Neuronal stem cell (in vitro differentiated cells): ENCODE results near the gene EXOC5.

Experiments
- DNase-seq: peaks from one replicate; pipeline ENCODE4 v3.0.0-alpha.2; 2013; ENCODE audit warnings: low spot score
- H2AFZ ChIP-seq: one replicate; pipeline ENCODE4 v1.6.1; 2013; ENCODE audit warnings: mild to moderate bottlenecking, low read length, inconsistent platforms
- H2AK5ac ChIP-seq: 2 replicates; pipeline ENCODE4 v1.6.1; 2013; ENCODE audit warnings: low read depth, mild to moderate bottlenecking, inconsistent platforms, low read length, moderate library complexity, mixed read lengths
- H2BK120ac ChIP-seq: 2 replicates; pipeline ENCODE4 v1.6.1; 2013; ENCODE audit warnings: low read depth, mild to moderate bottlenecking, inconsistent platforms, low read length, moderate library complexity, mixed read lengths
- H2BK12ac ChIP-seq: one replicate; pipeline ENCODE4 v1.6.1; 2013; ENCODE audit warnings: low read length, inconsistent platforms
- H2BK15ac ChIP-seq: 2 replicates; pipeline ENCODE4 v1.6.1; 2013; ENCODE audit warnings: mild to moderate bottlenecking, low read length, inconsistent platforms, mixed read lengths
- H2BK5ac ChIP-seq: one replicate; pipeline ENCODE4 v1.6.1; 2013; ENCODE audit warnings: inconsistent platforms, mild to moderate bottlenecking, low read length, moderate library complexity
- H3K14ac ChIP-seq: one replicate; pipeline ENCODE4 v1.6.1; 2013; ENCODE audit warnings: low read length, inconsistent platforms
- H3K18ac ChIP-seq: 2 replicates; pipeline ENCODE4 v1.6.1; 2013; ENCODE audit warnings: low read length, inconsistent platforms
- H3K23ac ChIP-seq: 2 replicates; pipeline ENCODE4 v1.6.1; 2013; ENCODE audit warnings: low read depth, mild to moderate bottlenecking, mixed read lengths, low read length, inconsistent platforms; ENCODE audit not compliant: poor library complexity
- H3K27ac ChIP-seq: replicated peaks from 3 replicates; pipeline ENCODE4 v1.5.1; 2013; ENCODE audit warnings: low read length, inconsistent platforms
- H3K27me3 ChIP-seq, 3 experiments: 2 replicates each; pipeline ENCODE4 v1.6.1; 2013; ENCODE audit warnings: low read length in 3 of 3, mild to moderate bottlenecking in 2 of 3, inconsistent platforms in 1 of 3, low read depth in 1 of 3, mixed read lengths in 1 of 3, moderate library complexity in 1 of 3; ENCODE audit not compliant: control insufficient read depth in 3 of 3, insufficient read depth in 3 of 3
- H3K36me3 ChIP-seq, 2 donors: replicated peaks in 1 of 2; 2 replicates each; pipeline ENCODE4 v1.6.1; 2013; ENCODE audit warnings: low read length in 2 of 2; ENCODE audit not compliant: control insufficient read depth in 2 of 2, insufficient read depth in 2 of 2
- H3K4ac ChIP-seq: 2 replicates; pipeline ENCODE4 v1.6.1; 2013; ENCODE audit warnings: inconsistent platforms, mild to moderate bottlenecking, low read length, moderate library complexity
- H3K4me1 ChIP-seq, 2 donors: 1 replicate in 1 of 2; 2 replicates in 1 of 2; pipeline ENCODE4 v1.6.1; 2013; ENCODE audit warnings: low read length in 2 of 2, low read depth in 1 of 2; ENCODE audit not compliant: control insufficient read depth in 2 of 2, insufficient read depth in 1 of 2
- H3K4me2 ChIP-seq: one replicate; pipeline ENCODE4 v1.6.1; 2013; ENCODE audit warnings: mild to moderate bottlenecking, low read length, inconsistent platforms; ENCODE audit not compliant: insufficient read depth, poor library complexity, severe bottlenecking
- H3K4me3 ChIP-seq, 2 donors: 2 replicates each; pipeline ENCODE4 v1.5.1; 2013; ENCODE audit warnings: low read length in 2 of 2, mild to moderate bottlenecking in 2 of 2, inconsistent platforms in 1 of 2, moderate library complexity in 1 of 2
- H3K79me1 ChIP-seq: one replicate; pipeline ENCODE4 v1.6.1; 2013; ENCODE audit warnings: low read depth, mild to moderate bottlenecking, inconsistent platforms, low read length, moderate library complexity
- H3K9ac ChIP-seq: one replicate; pipeline ENCODE4 v1.6.1; 2013; ENCODE audit warnings: mild to moderate bottlenecking, low read depth, low read length, inconsistent platforms; ENCODE audit not compliant: poor library complexity
- H3K9me3 ChIP-seq, 2 donors: replicated peaks in 1 of 2; 2 replicates each; pipeline versions ENCODE3 to v1.6.1; 2013; ENCODE audit warnings: low read length in 2 of 2, mild to moderate bottlenecking in 2 of 2, inconsistent platforms in 1 of 2, low read depth in 1 of 2, mixed read lengths in 1 of 2, moderate library complexity in 1 of 2; ENCODE audit not compliant: control insufficient read depth in 2 of 2, insufficient read depth in 1 of 2
- H4K8ac ChIP-seq: one replicate; pipeline ENCODE4 v1.6.1; 2013; ENCODE audit warnings: low read depth, mild to moderate bottlenecking, inconsistent platforms, low read length, moderate library complexity
- H4K91ac ChIP-seq: one replicate; pipeline ENCODE4 v1.6.1; 2013; ENCODE audit warnings: low read length, low read depth, mild to moderate bottlenecking, inconsistent platforms; ENCODE audit not compliant: poor library complexity
- WGBS, 2 donors: extraction: QIAGEN DNeasy Blood & Tissue Kit; methylation state at CpG; one replicate each; pipeline ENCODE4 v1.1.7; 2013; ENCODE audit warnings: missing lambda C conversion rate in 2 of 2, mixed read lengths in 1 of 2; ENCODE audit not compliant: insufficient read length in 2 of 2, insufficient replicate concordance in 1 of 2; ENCODE audit errors: extremely low coverage in 2 of 2; 5-methylcytosine and 5-hydroxymethylcytosine counted together

The EXOC5 gene

GRCh38 chr14:57302883-57303282 is 34.2 kb upstream of the EXOC5 start:
- Histone ChIP-seq H2BK12ac (no peak overlapping the region), H3K4ac (no peak overlapping the region), H4K91ac (no peak overlapping the region), H2AFZ (no peak overlapping the region), H3K18ac (no peak overlapping the region), H3K36me3 (no peaks in the 10 kb centered on the region), H3K27me3 (peaks cover 0 to 7% (median 0%) of the 10 kb centered on the region in 3 experiments), H3K4me2 (no peak overlapping the region), H3K9ac (no peak overlapping the region), H2BK120ac (no peak overlapping the region), H3K79me1 (no peaks in the 10 kb centered on the region), H2BK5ac (no peak overlapping the region), H2BK15ac (no peak overlapping the region), H3K14ac (no peak overlapping the region), H2AK5ac (no peak overlapping the region), H3K4me3 (no peak overlapping the region), H3K27ac (no peak overlapping the region), H3K4me1 (no peaks in the 10 kb centered on the region), H4K8ac (no peak overlapping the region), H3K23ac (no peak overlapping the region), H3K9me3 (no peaks in the 10 kb centered on the region)
- WGBS, 2 donors: no CpG with 5 or more reads among the region's 5 CpGs
- DNase-seq: no peak

- whole genome bisulfite sequencing, 2 donors: no CpG with 5 or more reads among the region's 3 CpGs
- no peak overlapping the region for H2AK5ac ChIP-seq
- H4K91ac ChIP-seq: no peak overlapping the region
- H4K8ac ChIP-seq: no peak overlapping the region
- no peak overlapping the region for H3K4ac ChIP-seq
- no peak overlapping the region for H2BK12ac ChIP-seq
- H3K36me3 ChIP-seq: peaks cover 0 to 5% of the 10 kb centered on the region in 2 donors
- H3K14ac ChIP-seq: no peak overlapping the region
- H2BK120ac ChIP-seq: no peak overlapping the region
- no peak for DNase-seq
- H2BK15ac ChIP-seq: no peak overlapping the region
- no peak overlapping the region for H3K18ac ChIP-seq
- H3K9me3 ChIP-seq: no peaks in the 10 kb centered on the region
- H2AFZ ChIP-seq: no peak overlapping the region
- H2BK5ac ChIP-seq: no peak overlapping the region
- H3K27me3 ChIP-seq: no peaks in the 10 kb centered on the region
- no peak overlapping the region for H3K23ac ChIP-seq
- no peaks in the 10 kb centered on the region for H3K4me1 ChIP-seq
- H3K4me3 ChIP-seq: no peak overlapping the region
- H3K4me2 ChIP-seq: no peak overlapping the region
- H3K27ac ChIP-seq: no peak overlapping the region
- no peaks in the 10 kb centered on the region for H3K79me1 ChIP-seq
- no peak overlapping the region for H3K9ac ChIP-seq
These were observed 30.8 kb upstream of the EXOC5 start for GRCh38 chr14:57299511-57299910.

- H2BK15ac ChIP-seq: no peak overlapping the region
- H3K4ac ChIP-seq: no peak overlapping the region
- H3K18ac ChIP-seq: no peak overlapping the region
- no peak overlapping the region for H3K23ac ChIP-seq
- H2BK5ac ChIP-seq: no peak overlapping the region
- H3K79me1 ChIP-seq: no peaks in the 10 kb centered on the region
- no peak overlapping the region for H3K14ac ChIP-seq
- H4K91ac ChIP-seq: no peak overlapping the region
- no peak overlapping the region for H2AFZ ChIP-seq
- WGBS, 2 donors: no CpG with 5 or more reads among the region's 4 CpGs
- H3K9ac ChIP-seq: no peak overlapping the region
- no peak overlapping the region for H4K8ac ChIP-seq
- DNase-seq: no peak
- H3K4me2 ChIP-seq: no peak overlapping the region
- H3K27ac ChIP-seq: no peak overlapping the region
- H3K4me1 ChIP-seq: peaks cover 0 to 2% of the 10 kb centered on the region in 2 donors
- H3K27me3 ChIP-seq: no peaks in the 10 kb centered on the region
- H2BK120ac ChIP-seq: no peak overlapping the region
- H3K36me3 ChIP-seq: peaks cover 0 to 5% of the 10 kb centered on the region in 2 donors
- no peak overlapping the region for H2BK12ac ChIP-seq
- H3K4me3 ChIP-seq: no peak overlapping the region
- H3K9me3 ChIP-seq: no peaks in the 10 kb centered on the region
- no peak overlapping the region for H2AK5ac ChIP-seq
These were observed 29.1 kb upstream of the EXOC5 start for GRCh38 chr14:57297852-57298251.

- no peak overlapping the region for H2BK15ac ChIP-seq
- DNase-seq: no peak
- no peak overlapping the region for H2BK120ac ChIP-seq
- H3K9me3 ChIP-seq: no peaks in the 10 kb centered on the region
- H2BK12ac ChIP-seq: no peak overlapping the region
- H3K14ac ChIP-seq: no peak overlapping the region
- no peak overlapping the region for H2AK5ac ChIP-seq
- H3K4me3 ChIP-seq: no peak overlapping the region
- H3K27me3 ChIP-seq: no peaks in the 10 kb centered on the region
- no peak overlapping the region for H4K8ac ChIP-seq
- H3K9ac ChIP-seq: no peak overlapping the region
- H3K23ac ChIP-seq: no peak overlapping the region
- no peaks in the 10 kb centered on the region for H3K79me1 ChIP-seq
- no peak overlapping the region for H3K4me2 ChIP-seq
- no CpG with 5 or more reads among the region's 1 CpG for WGBS, 2 donors
- H3K4me1 ChIP-seq: peaks cover 9 to 11% of the 10 kb centered on the region in 2 donors
- no peak overlapping the region for H4K91ac ChIP-seq
- H3K27ac ChIP-seq: no peak overlapping the region
- H3K18ac ChIP-seq: no peak overlapping the region
- H2BK5ac ChIP-seq: no peak overlapping the region
- H3K4ac ChIP-seq: no peak overlapping the region
- peaks cover 0 to 7% of the 10 kb centered on the region in 2 donors for H3K36me3 ChIP-seq
- H2AFZ ChIP-seq: no peak overlapping the region
These were observed 26.5 kb upstream of the EXOC5 start for GRCh38 chr14:57295239-57295638.
